Stimulated activated CD8-positive, alpha-beta memory T cell treated with anti-CD3 and anti-CD28 coated beads, Interleukin-12 subunit alpha, Interleukin-12 subunit beta, amount 100 ng/mL, for 24 hours (primary cell): ENCODE measurements around the gene ZP1.
"Not testable (repeated sequence)": the region's sequence is repeated elsewhere in the genome, so short reads cannot be mapped to it uniquely, and the experiment has no call there.

Experiments used
- DNase-seq: peaks from one replicate; pipeline ENCODE4 v3.0.0-alpha.2; 2020; ENCODE audit errors: extremely low read depth

The ZP1 gene

GRCh38 chr11:60878245-60879101 is 11.1 kb downstream of the ZP1 start:
- no peak for DNase-seq

- DNase-seq: no peak
Observed at GRCh38 chr11:60879104-60879503, 11.8 kb downstream of the ZP1 start.

- DNase-seq: no peak
Observed at GRCh38 chr11:60879971-60880588, 12.7 kb downstream of the ZP1 start.

- no peak for DNase-seq
Observed at GRCh38 chr11:60880643-60881282, 13.4 kb downstream of the ZP1 start.

- DNase-seq: no peak
Observed at GRCh38 chr11:60887556-60887955, 20.2 kb downstream of the ZP1 start.

GRCh38 chr11:60889869-60890311 is 22.5 kb downstream of the ZP1 start:
- DNase-seq: no peak

GRCh38 chr11:60890696-60891095 is 23.4 kb downstream of the ZP1 start:
- no peak for DNase-seq

GRCh38 chr11:60891103-60891741 is 23.9 kb downstream of the ZP1 start:
- no peak for DNase-seq

- DNase-seq: no peak
Observed at GRCh38 chr11:60895687-60896086, 28.3 kb downstream of the ZP1 start.

GRCh38 chr11:60897496-60897895 is 30.2 kb downstream of the ZP1 start:
- DNase-seq: no peak

- DNase-seq: no peak
Observed at GRCh38 chr11:60899046-60899936, 31.9 kb downstream of the ZP1 start.

GRCh38 chr11:60899977-60900376 is 32.6 kb downstream of the ZP1 start:
- DNase-seq: no peak

- DNase-seq: no peak
Observed at GRCh38 chr11:60900673-60901404, 33.5 kb downstream of the ZP1 start.

GRCh38 chr11:60902625-60903024 is 35.3 kb downstream of the ZP1 start:
- DNase-seq: no peak

- DNase-seq: no peak
Observed at GRCh38 chr11:60905047-60905446, 37.7 kb downstream of the ZP1 start.

- DNase-seq: no peak
Observed at GRCh38 chr11:60905551-60906113, 38.3 kb downstream of the ZP1 start.

- peak; percentile 91 for DNase-seq
Observed at GRCh38 chr11:60906132-60906972, 39.0 kb downstream of the ZP1 start, which contains the start of gene PRPF19. PRPF19 (minus strand) TSS chr11:60906585; CDS start chr11:60906382, 203 bp downstream.

GRCh38 chr11:60908803-60909202 is 41.5 kb downstream of the ZP1 start:
- DNase-seq: no peak

- not testable (repeated sequence) for DNase-seq
Observed at GRCh38 chr11:60909680-60910280, 42.4 kb downstream of the ZP1 start.
